Hepatocyte (in vitro differentiated cells): Measurements from ENCODE around the gene CRADD.

Experiments used
- EZH2 ChIP-seq: fragments of 200-600 bp; sonication (generic); IDR thresholded peaks from 2 replicates; pipeline ENCODE4 v1.6.1; 2016; ENCODE audit warnings: antibody characterized with exemption, mild to moderate bottlenecking, borderline replicate concordance
- TF ChIP-seq, protein P1 (sequence below): fragments of 200-600 bp; sonication (generic); IDR thresholded peaks from 2 replicates; pipeline ENCODE4 v1.5.1; 2016; ENCODE audit warnings: antibody characterized with exemption, mild to moderate bottlenecking; ENCODE audit not compliant: poor library complexity

DNA sequence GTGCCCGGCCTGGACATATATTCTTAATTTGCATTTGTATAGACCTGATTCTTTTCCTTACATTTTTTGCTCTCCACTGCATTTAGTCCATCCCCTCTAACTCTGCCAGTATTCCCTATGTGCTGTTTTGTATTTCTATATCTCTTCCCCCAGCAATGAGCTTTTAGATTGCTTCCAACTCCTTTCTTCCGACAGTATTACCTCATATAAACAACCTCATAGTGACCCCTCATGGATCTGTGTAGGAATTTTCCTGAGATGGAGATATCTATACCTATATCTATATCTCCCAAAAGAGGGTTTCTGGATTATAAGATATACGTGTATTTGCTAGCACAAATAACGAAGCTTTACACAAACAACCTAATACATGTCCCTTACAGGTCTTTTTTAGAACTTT is 161.9 kb downstream of the CRADD start:
- TF ChIP-seq, protein P1, sequence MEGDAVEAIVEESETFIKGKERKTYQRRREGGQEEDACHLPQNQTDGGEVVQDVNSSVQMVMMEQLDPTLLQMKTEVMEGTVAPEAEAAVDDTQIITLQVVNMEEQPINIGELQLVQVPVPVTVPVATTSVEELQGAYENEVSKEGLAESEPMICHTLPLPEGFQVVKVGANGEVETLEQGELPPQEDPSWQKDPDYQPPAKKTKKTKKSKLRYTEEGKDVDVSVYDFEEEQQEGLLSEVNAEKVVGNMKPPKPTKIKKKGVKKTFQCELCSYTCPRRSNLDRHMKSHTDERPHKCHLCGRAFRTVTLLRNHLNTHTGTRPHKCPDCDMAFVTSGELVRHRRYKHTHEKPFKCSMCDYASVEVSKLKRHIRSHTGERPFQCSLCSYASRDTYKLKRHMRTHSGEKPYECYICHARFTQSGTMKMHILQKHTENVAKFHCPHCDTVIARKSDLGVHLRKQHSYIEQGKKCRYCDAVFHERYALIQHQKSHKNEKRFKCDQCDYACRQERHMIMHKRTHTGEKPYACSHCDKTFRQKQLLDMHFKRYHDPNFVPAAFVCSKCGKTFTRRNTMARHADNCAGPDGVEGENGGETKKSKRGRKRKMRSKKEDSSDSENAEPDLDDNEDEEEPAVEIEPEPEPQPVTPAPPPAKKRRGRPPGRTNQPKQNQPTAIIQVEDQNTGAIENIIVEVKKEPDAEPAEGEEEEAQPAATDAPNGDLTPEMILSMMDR: no peak
- no peak for TF ChIP-seq EZH2
